ENCODE data around the gene RNF25. TPM values are rescaled to one million over a fixed set of nuclear protein-coding genes. Genes with fewer than 3 reads are reported as not detected.

Gene RNF25
- total RNA-seq, 4 donors from 2014 or later, result 11.4 to 21.4 (median 18.1) TPM

GRCh38 chr2:218679119-218679518 lies 7.3 kb upstream of the RNF25 start:
- no peak for ATAC-seq (ENCODE audit: low FRiP score)
- no peak for DNase-seq (ENCODE audit: low spot score)
- no peak for TF ChIP-seq CTCF (IDR thresholded peaks at IDR 0.05)

- DNase-seq (ENCODE audit: low spot score) (no peak), ATAC-seq (ENCODE audit: low FRiP score) (no peak)
- TF ChIP-seq CTCF (IDR thresholded peaks at IDR 0.05), result no peak
Observed at GRCh38 chr2:218671097-218671653, 627 bp downstream of the RNF25 start.

GRCh38 chr2:218664653-218665052 lies 7.1 kb downstream of the RNF25 start:
- DNase-seq (ENCODE audit: low spot score) (no peak), ATAC-seq (ENCODE audit: low FRiP score) (no peak)
- TF ChIP-seq CTCF (IDR thresholded peaks at IDR 0.05), result no peak

GRCh38 chr2:218663901-218664300 lies 7.9 kb downstream of the RNF25 start:
- no peak for TF ChIP-seq CTCF (IDR thresholded peaks at IDR 0.05)
- ATAC-seq (ENCODE audit: low FRiP score) (no peak), DNase-seq (ENCODE audit: low spot score) (no peak)

GRCh38 chr2:218662827-218663226 lies 9.0 kb downstream of the RNF25 start:
- ATAC-seq (ENCODE audit: low FRiP score) (no peak), DNase-seq (ENCODE audit: low spot score) (no peak)
- no peak for TF ChIP-seq CTCF (IDR thresholded peaks at IDR 0.05)

- ATAC-seq (ENCODE audit: low FRiP score) (no peak), DNase-seq (ENCODE audit: low spot score) (no peak)
- TF ChIP-seq CTCF (IDR thresholded peaks at IDR 0.05), result no peak
Observed at GRCh38 chr2:218662377-218662776, 9.4 kb downstream of the RNF25 start.

GRCh38 chr2:218659988-218660358 lies 11.8 kb downstream of the RNF25 start:
- no peak for ATAC-seq (ENCODE audit: low FRiP score)
- no peak for DNase-seq (ENCODE audit: low spot score)
- TF ChIP-seq CTCF (IDR thresholded peaks at IDR 0.05), result no peak

Measured in omental fat pad (tissue), 4 donors.